Amniotic epithelial cell (primary cell): ENCODE measurements around the gene PTPN1.
A peak's percentile ranks its signal among the peaks of the same experiment; 100 is the strongest.
"Not testable (repeated sequence)": the region's sequence is repeated elsewhere in the genome, so short reads cannot be mapped to it uniquely, and the experiment has no call there.

Experiments
- DNase-seq: peaks from one replicate; pipeline ENCODE4 v3.0.0-alpha.2; 2010; ENCODE audit warnings: low read depth

The PTPN1 gene

GRCh38 chr20:50532221-50532620 lies 22.0 kb downstream of the PTPN1 start:
- DNase-seq, result no peak

- DNase-seq, result peak; percentile 68
These were observed 22.9 kb downstream of the PTPN1 start for GRCh38 chr20:50533061-50533460.

- no peak for DNase-seq
These were observed 23.3 kb downstream of the PTPN1 start for GRCh38 chr20:50533464-50533863.

GRCh38 chr20:50534567-50534966 lies 24.4 kb downstream of the PTPN1 start:
- peak; percentile 96 for DNase-seq

- DNase-seq, result no peak
These were observed 25.0 kb downstream of the PTPN1 start for GRCh38 chr20:50535162-50535561.

GRCh38 chr20:50536333-50536732 lies 26.1 kb downstream of the PTPN1 start:
- DNase-seq, result no peak

GRCh38 chr20:50537546-50538201 lies 27.5 kb downstream of the PTPN1 start:
- DNase-seq, result no peak

GRCh38 chr20:50538276-50538675 lies 28.1 kb downstream of the PTPN1 start:
- DNase-seq, result no peak

GRCh38 chr20:50539798-50540197 lies 29.6 kb downstream of the PTPN1 start:
- DNase-seq, result not testable (repeated sequence)

GRCh38 chr20:50540620-50541605 lies 30.7 kb downstream of the PTPN1 start:
- DNase-seq, result peak; percentile 98

- no peak for DNase-seq
These were observed 31.4 kb downstream of the PTPN1 start for GRCh38 chr20:50541606-50542041.

- DNase-seq, result no peak
These were observed 33.1 kb downstream of the PTPN1 start for GRCh38 chr20:50543326-50543725.

GRCh38 chr20:50545126-50545525 lies 34.9 kb downstream of the PTPN1 start:
- DNase-seq, result no peak

- DNase-seq, result no peak
These were observed 36.6 kb downstream of the PTPN1 start for GRCh38 chr20:50546729-50547314.

GRCh38 chr20:50547964-50548363 lies 37.8 kb downstream of the PTPN1 start:
- no peak for DNase-seq

GRCh38 chr20:50548396-50548795 lies 38.2 kb downstream of the PTPN1 start:
- no peak for DNase-seq

- no peak for DNase-seq
These were observed 40.3 kb downstream of the PTPN1 start for GRCh38 chr20:50550531-50550930.

GRCh38 chr20:50551288-50551687 lies 41.1 kb downstream of the PTPN1 start:
- no peak for DNase-seq

- no peak for DNase-seq
These were observed 42.8 kb downstream of the PTPN1 start for GRCh38 chr20:50552979-50553378.

- DNase-seq, result no peak
These were observed 44.8 kb downstream of the PTPN1 start for GRCh38 chr20:50554694-50555579.

GRCh38 chr20:50555662-50556061 lies 45.5 kb downstream of the PTPN1 start:
- DNase-seq, result no peak
